ENCODE results near the gene SLC9A4.

Gene SLC9A4

DNA sequence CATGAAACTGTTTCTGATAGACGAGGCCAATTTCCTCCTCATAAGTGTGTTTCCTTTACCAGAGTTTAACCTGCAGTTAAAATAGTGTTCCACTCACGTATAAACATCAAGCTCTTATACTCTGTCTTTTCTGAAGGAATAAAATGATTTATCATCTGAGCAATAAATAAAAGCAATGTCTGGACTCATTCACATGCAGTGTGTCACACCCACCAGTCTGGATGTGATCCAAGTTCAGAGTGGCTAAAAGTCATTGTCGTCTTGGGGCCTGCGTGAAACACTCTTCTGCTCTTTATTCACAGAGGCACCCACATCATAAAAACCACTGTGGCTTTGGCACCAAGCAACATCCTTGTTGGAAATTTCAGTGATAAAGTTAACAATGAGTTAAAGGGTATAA lies 19.5 kb upstream of the SLC9A4 start:
- DNase-seq = no peak

DNA sequence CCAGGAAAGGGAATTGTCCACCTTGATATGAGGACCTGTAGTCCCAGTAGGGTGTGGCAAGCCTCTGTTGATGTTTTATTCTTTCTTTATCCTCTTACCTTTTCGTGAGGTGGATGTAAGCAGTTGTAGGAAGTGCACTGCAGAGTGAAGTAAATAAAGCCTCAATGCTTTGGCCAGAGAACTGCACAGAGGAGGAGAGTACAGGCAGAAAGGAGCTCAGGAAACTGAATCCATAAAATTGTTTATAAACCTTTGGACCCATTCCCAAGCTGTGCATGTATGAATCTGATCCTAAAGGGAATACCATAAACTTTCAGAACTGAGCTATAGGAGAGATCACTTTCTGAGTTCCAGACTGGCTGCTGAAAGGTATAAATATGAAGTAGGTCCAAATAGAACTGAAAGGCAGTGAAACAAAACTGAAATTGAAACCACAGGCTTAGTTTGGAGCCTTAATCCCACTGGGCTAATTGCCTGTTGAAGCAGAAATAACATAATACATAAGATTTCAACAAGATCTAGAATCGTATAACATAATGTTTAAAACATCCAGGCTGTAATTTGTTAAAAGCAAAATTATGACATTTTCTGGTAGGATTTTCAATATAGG lies 17.9 kb upstream of the SLC9A4 start:
- no peak for DNase-seq

DNA sequence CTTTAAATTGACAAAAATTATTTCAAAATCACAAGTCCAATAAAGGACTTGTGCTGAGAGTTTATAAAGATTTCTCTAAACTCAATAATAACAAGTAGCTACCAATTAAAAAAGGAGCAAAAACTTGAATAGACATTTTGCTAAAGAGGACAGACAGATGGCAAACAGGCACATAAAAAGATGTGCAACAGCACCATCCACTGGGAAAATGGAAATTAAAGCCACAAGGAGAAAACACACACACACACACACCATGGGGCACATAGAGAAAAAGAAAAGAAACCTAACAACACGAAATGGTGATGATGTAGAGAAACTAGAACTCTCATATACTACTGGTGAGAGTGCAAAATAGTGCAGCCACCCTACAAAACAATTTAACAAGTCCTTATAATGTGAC lies 12.6 kb upstream of the SLC9A4 start:
- no peak for DNase-seq

DNA sequence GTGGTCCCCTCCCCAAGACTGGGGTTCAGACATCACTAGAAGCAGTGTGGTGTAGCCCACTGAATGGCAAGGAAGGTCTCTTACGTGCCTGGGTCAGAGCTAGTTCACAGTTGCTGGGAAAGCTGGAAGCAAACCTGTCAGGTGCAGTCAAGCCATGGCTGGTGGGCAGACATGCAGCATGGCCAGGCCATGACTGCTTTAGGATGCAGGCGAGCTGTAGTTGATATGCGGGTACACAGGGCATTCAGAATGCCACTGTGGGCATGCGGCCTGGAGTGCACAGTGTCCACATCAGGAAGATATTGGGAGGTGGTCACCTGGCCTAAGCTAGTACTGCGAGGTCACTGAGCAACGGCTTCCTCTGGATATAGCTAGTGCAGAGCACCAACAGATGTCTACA lies 11.8 kb upstream of the SLC9A4 start:
- no peak for DNase-seq

DNA sequence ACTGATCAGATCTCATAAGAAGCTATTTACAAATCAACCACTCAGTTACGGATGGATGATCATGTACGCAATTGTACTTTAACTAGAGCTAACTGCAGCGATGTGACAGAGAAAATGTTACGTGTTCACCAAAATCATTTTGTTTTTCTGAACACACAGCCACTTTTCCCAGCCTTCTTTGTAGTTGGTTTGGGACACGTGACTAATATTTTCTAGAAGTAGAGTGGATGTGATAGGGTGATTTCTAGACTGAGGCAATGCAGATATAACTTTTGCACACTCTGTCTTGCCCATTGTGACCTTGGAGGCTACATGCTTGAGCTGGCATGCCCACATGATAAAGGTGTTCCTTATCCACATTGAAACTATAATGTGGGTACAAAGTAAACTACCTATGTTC lies 9.9 kb upstream of the SLC9A4 start:
- DNase-seq = no peak

DNA sequence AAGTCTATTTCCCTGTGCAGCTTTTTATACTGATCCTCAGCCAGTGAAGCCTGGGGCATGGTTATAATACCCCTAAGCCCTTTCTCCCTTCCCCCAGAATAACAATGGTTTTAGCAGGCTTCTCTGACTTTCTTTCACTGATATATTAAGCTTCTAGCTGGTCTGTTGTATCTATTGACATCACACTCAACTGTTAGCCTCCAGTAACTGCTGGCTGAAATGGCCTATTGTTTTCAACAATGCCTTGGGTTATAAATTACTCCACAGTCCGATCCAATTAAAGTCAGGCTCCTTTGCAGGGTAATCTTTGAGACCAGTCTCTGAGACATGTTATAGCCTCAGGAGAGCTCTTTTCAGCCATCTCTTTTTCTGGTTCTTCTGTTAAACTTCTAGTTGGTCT lies 2.9 kb upstream of the SLC9A4 start:
- DNase-seq = no peak

DNA sequence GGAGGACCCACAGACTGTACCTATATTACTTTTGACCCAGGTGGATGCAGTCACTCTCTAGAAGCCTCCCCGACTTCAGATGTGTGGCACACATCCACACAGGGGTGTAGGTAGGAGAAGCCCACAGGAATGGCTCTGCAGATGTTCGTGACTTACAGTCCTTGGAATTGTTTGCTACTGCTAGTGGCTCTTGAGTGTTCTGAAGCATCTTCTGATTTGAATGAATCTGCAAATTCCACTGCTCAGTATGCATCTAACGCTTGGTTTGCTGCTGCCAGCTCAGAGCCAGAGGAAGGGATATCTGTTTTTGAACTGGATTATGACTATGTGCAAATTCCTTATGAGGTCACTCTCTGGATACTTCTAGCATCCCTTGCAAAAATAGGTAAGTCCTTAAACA lies 605 bp downstream of the SLC9A4 start:
- DNase-seq = no peak

DNA sequence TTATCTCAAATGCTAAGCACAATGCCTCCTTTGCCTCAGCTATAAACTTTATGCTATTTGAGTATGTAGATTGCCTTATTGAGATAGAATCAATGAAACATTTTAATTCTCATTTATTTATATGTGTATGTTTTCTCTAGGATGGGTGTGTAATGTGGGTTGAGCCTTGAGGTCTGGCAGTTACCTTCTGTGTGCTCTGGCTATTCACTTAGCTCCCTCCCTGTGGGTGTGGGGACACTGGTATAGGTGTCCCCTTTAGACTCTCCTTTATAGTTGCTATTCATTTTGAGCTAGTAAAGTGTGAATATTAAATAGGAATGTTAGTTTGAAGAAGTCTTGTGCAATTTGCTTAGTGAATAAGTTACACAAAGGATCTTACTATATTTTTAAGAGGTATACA lies 1.8 kb downstream of the SLC9A4 start:
- no peak for DNase-seq

DNA sequence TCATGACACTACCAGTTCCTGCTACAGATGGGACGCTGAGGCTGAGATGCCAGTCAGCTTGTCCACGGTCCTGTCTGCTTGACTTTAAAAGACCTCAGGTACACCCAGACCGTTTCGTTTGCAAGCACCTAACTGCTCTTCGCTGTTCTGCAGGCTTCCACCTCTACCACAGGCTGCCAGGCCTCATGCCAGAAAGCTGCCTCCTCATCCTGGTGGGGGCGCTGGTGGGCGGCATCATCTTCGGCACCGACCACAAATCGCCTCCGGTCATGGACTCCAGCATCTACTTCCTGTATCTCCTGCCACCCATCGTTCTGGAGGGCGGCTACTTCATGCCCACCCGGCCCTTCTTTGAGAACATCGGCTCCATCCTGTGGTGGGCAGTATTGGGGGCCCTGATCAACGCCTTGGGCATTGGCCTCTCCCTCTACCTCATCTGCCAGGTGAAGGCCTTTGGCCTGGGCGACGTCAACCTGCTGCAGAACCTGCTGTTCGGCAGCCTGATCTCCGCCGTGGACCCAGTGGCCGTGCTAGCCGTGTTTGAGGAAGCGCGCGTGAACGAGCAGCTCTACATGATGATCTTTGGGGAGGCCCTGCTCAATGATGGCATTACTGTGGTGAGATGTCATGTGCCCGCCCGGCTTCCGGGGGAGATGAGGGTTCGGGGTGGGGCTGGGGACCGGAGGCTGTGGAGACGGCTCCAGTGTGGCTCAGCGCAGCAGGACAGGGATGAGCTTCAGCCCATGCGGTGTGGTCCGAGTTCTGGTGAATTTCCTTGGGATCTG lies 5.9 kb downstream of the SLC9A4 start:
- DNase-seq = no peak

DNA sequence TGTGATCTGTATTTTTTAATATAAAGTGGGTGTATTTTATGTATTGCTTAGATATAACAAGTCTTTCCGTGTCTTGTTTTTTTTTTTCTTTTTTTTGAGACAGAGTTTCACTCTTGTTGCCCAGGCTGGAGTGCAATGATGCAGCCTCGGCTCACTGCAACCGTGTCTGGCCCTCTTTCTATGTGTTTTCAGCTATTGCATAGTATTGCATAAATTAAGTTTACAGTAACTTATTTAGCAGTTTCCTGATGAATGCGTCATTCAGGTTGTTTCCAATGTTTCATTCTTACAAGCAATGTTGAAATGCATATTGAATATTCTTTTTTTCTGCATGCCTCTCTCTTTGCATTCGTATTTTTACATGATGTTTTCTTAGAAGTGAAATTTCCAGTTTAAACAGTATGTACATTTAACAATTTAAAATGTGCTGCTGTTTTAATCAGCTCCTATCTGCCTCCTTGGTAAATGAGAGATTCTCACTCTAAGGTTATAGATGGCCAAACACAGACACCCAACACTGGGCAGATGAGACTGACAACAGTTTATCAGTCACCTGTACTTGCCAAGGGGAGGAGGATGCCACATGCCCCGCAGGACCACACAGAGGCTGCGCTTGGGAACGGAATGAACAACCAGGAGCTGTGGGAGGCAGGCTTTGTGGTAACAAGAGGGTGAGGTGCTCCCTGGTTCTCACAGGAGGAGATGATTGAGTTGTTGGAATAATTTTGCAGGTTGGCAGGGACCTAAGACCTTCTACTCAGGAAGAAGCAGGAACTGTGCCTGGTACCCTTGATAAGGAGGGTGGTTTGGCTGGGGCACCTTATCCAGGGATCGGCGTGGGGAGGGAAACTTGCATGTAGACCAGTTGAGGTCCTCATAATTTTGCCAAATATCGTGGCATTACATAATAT lies 7.5 kb downstream of the SLC9A4 start:
- no peak for DNase-seq

DNA sequence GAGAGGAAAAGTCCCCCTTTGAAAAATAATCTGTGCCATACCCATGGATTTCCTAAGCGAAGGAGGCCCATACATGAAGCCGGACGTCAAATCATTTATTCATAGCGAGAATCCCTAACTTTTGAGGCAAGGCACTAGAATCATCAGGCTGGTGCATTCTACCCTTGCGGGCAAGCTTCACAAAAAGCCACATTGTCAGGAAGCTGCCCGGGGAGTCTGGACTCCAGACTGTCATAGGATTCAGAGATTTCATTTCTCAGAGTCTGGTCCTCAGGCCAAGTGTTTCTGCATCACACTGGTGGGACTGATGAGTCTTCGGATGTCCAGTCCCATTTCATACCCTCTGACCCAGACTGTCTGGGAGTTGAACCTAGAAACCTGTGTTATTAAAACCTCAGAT lies 8.9 kb downstream of the SLC9A4 start:
- DNase-seq = no peak

DNA sequence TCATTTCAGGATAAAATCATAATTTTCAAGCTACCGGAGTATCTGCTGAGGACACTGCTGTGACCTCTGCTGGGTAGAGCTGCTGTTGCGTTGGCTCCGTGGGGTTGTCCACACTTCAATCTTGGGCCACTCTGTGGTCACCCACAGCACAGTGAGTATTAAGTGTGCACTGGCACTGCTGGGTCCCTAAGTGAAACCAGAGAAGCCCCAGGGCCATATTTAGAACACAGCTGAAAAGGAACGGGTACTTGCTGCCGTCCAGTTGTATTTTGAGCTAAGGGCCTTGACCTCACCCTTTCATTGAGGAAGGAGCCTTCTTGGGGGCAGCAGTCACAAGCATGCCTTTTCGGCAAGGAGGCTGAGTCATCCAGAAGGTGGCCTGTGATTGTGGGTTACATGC lies 10.1 kb downstream of the SLC9A4 start:
- DNase-seq = no peak

DNA sequence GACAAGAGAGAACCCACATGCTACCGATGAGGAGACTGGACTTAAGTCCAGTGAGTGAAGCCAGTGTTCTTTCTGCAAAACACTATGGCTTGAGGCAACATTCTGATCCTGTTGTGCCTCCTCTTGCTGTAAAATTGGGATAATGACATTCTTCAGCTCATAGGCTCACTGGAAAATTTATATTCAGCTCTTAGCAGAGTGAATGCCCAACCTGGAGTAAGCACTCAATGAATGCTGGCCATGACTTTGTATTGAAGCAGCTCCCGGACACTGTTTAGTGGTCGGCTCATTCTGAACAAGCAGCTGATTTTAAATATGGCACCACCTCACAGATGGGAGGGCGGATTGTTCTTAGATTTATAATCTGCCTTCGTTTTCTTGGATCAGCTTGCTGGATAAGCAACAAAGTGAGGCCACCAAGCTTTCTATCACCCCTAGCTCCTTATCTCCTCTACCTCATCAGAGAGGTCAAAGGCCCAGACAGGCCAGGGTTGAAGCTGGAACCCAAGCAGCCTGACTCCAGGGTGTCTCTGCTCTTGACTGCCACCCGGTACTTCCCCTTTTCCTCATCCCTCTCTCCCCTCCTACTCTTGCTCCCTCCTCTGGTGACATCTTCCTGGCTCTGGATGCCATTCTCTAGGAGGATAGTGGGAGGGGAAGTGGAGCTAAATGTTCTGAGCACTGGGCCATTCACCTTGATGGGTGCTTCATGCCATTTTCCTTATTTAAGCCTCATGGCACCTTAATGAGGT lies 11.5 kb downstream of the SLC9A4 start:
- no peak for DNase-seq

DNA sequence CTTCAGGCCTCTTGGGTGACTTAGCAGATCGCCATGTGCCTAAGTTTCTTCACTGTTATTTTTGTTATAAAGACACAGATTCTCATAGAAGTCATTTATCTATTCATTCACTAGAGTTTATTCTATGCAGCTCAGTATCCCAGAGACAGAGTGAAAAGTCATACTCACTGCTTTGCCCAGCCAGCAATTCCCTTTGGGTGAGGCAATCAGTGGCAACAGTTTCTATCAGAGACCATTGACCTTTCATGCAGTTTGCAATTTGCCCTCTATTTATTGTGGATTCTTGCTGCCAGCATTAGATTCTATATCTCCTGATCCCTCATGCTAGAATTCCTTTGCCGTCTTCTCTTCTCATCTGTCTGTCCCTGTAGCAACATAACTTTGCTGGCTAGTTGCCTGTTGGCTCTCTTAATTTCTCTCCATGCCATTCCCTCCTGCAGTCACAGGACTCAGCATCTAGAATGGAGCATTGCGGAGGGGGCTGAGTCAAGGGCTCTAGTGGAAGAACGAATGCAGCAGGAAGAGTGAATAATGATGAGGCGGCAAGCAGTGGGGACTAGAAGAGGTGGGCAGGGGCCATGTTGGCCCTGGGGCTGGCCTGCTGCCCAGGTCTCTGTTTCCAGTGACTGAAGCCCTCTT lies 12.2 kb downstream of the SLC9A4 start:
- no peak for DNase-seq

DNA sequence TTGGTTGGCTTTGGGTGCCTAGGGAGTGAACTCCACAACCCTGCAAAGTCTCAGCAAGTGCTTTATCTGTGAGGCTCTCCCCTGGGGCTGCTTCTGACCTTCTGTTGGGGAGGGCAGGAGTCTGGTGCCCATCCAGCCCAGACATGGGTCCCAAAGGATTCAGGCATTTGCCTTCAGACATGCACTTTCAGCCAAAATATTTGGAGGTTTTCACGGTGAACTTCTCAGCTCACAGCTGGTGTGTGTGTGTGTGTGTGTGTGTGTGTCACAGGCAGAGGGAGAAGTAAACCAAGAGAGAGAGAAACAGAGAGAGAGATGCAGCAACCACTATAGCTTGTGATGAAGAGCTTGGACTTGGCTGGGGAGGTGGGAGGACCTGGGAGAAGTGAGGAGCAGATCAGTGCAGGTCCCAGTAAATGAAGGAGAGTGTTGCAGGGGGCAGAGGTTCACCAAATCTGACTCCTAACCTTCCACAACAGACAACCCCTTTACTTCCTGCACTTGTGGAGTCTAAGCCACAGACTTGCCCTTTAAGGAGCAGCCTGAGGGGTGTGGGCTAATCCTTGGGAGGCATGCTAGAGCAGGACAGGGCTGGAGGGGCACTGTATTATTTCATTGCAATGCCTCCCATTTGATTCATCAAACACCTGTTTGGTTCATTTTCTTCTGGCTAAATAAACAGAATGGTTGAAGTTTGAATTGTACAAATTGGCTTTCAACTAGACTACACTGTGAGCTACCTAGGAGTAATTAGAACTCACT lies 14.1 kb downstream of the SLC9A4 start:
- no peak for DNase-seq

DNA sequence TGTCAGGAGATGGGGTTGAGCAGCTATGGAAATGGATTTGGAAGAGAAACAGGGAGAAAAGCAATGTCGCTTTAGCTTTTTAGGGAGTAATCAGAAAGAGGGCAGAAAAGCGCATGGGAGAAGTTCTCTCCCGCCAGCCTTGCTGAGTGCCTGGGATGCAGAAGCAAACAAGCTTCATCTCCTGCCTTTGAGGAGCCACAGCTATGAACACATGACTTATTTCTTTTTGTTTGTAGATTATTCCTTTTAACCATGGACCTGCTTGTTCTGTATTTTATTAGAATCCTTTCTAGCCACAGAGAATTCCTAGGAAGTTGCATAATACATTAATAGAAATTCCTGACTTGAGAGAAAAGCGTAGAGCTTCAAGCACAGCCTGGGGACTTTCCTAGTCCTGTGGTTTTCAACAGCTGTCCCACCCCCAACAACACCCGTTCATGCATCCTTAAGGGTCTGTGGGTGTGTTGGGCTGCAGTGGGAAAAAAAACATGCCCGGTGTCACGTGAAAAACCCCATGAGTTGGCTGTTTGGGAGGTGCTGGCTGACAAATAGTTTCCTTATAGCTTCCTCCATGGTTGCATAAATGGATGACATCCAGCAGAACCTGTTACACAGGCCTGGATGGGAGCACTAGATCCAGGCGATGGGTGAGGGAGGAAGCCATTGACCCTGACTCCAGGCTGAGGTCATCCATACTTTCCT lies 14.9 kb downstream of the SLC9A4 start:
- no peak for DNase-seq

DNA sequence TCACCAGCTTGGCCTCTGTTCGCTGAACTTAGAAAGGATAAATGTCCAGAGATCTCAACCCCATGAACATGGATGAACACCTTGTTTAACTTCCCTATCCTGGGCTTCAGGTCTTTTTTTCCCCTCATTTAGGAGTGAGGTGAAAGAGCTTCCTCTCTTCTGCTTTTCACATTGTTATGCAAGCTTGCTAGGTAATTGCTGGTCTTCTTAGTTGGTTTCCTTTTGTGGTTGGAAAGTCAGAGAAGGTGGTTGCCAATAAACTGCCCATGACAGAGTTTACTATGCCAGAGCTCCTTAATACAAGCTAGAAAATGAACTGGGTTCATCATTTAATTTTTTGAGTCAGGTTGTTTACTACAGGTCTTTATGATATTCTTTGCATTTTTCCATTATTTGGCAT lies 16.6 kb downstream of the SLC9A4 start:
- DNase-seq = no peak

DNA sequence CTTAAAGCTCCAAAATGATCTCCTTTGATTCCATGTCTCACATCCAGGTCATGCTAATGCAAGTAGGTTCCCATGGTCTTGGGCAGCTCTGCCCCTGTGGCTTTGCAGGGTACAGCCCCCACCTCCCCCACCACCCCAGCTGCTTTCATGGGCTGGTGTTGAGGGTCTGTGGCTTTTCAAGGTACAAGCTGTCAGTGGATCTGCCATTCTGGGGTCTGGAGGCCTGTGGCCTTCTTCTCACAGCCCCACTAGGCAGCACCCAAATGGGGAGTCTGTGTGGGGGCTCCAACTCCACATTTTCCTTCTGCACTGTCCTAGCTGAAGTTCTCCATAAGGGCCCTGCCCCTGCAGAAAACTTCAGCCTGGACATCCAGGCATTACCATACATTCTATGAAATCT lies 19.0 kb downstream of the SLC9A4 start:
- DNase-seq = no peak

DNA sequence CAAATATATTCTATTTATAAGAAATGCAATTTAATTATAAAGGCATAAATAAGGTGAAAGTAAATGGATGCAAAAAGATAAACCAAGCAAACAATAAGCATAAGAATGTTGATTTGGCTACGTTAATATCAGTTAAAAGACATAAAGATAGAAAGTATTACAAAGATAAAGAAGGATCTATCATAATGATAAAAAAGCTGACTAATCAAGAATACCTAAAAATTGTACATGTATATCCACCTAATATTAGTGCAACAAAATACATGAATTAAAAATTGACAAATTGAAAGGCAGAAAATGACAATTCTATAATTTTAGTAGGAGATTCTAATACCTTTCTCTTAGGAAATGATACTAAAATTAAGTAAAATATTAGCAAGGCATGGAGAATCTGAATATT lies 21.5 kb downstream of the SLC9A4 start:
- no peak for DNase-seq

DNA sequence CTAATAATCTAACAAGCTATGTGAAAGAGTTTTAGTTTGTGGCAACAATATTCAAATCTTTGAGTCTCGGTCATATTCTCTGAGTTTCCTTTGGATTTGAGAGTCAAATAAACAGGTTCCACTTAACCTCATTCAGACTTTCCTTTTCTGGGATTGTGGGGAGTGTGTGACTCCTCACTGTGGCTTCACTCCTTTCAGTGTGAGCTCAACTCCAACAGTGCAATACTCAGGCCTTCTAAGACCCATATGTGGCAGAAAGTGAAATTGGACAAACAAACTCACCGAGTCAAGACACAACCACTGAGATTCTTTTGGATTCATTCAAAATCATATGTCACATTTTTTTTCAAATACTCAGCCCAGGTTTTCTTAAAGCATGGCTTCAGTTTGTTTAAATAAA lies 25.4 kb downstream of the SLC9A4 start:
- no peak for DNase-seq

DNA sequence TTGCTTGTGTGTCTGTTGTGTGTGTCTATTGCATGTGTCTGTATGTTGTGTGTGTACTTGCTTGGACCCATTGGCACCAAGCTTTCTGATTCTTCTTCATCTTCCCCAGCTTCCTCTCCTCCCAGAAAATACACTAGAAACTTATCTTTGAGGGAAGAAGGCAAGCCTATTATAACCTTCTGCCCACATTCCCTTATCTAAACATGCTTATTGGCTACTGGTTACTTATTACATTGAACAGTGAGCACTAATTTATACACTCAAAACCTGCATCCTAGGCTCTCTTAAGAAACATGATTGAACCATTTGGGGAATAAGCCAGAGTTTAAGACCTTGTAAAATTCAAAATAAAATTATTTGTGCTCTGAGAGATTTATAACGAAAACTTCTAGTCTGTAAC lies 26.5 kb downstream of the SLC9A4 start:
- no peak for DNase-seq

Data from activated CD4-positive, alpha-beta T cell treated with anti-CD3 and anti-CD28 coated beads, Interleukin-2, amount 50 U/mL, for 48 hours (primary cell).